ENCODE measurements around the gene DNAJA4. TPM values are rescaled to one million over a fixed set of nuclear protein-coding genes. Genes with fewer than 3 reads are reported as not detected.

DNAJA4 gene
- total RNA-seq, 2 donors from 2014 or later = 32.1 to 43.7 TPM

DNA sequence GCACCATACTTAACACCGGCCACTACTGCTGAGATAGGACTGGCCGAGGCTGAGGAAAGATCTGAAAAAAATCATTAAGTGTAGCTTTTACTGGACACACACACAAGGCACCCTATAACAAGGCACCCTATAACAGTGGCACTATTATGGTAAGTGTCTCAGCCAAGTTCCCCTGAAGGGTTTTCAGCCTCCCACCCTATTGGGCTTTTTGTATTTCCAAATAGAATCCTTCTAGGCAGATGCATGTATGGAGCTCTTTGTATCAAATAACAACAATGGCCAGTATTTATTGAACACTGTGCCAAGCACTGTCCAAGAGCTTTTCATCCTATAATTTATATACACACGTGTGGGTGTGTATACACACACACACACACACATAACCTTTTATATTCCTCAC, 6.7 kb upstream of the DNAJA4 start:
- TF ChIP-seq, protein P1, sequence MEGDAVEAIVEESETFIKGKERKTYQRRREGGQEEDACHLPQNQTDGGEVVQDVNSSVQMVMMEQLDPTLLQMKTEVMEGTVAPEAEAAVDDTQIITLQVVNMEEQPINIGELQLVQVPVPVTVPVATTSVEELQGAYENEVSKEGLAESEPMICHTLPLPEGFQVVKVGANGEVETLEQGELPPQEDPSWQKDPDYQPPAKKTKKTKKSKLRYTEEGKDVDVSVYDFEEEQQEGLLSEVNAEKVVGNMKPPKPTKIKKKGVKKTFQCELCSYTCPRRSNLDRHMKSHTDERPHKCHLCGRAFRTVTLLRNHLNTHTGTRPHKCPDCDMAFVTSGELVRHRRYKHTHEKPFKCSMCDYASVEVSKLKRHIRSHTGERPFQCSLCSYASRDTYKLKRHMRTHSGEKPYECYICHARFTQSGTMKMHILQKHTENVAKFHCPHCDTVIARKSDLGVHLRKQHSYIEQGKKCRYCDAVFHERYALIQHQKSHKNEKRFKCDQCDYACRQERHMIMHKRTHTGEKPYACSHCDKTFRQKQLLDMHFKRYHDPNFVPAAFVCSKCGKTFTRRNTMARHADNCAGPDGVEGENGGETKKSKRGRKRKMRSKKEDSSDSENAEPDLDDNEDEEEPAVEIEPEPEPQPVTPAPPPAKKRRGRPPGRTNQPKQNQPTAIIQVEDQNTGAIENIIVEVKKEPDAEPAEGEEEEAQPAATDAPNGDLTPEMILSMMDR (IDR thresholded peaks at IDR 0.05) = no peak
- TF ChIP-seq POLR2AphosphoS5 (IDR thresholded peaks at IDR 0.05) (no peak), POLR2A (IDR thresholded peaks at IDR 0.05) (no peak)

DNA sequence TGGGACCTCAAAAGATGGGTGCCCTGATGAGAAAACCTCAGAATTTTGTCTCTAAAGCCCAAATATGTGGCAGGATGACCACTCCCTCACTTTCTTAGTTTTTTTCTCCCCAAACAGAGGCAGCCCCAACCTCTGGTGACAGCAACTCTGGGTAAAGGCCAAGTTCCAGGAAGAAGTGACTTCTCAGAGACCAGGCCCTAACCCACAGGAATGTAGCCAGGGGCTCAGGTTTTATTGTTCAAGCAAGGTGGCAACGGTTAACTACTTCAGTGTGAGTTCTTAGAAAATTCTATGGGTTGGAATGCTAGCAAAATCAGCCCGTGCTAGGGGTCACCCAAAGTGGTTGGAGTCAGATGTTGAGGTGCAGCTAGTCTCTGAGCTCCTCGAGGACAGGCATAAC, 5.1 kb upstream of the DNAJA4 start:
- intact Hi-C loops (cut with DNase I) = no loop called here
- 58% methylated on average over 3 of the region's 3 CpGs for WGBS

More for the DNA sequence above, 6.7 kb upstream of the DNAJA4 start:
- Histone ChIP-seq H3K27ac (no peak overlapping the region), H3K27me3 (replicated peaks; ENCODE audit: insufficient read depth) (no peaks in the 10 kb centered on the region), H3K9me3 (no peaks in the 10 kb centered on the region), H3K4me3 (no peak overlapping the region), H3K4me1 (replicated peaks) (no peaks in the 10 kb centered on the region), H3K36me3 (no peaks in the 10 kb centered on the region)
- intact Hi-C loops (cut with DNase I) = no loop called here
- WGBS = 57% methylated on average over 3 of the region's 3 CpGs
- DNase-seq (ENCODE audit: low spot score) = no peak

DNA sequence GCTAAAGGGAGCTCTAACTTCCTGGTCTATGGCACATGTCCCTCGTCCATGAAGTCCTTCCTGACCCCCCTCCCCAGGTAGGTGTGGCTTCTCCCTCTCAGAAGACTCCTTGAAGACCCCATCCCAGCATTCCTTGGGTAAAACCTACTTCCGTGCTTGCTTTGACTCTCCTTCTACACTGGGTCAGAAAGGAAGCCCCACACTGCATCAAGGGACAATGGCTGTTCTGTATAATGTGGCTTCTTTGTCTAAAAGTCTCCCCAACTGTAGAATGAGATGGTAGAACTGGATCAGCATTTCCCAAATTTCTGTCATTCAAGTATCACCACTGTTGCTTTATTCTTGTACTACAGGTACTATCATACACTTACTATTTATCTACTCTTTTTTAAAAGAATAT, 3.9 kb upstream of the DNAJA4 start:
- Histone ChIP-seq H3K4me3 (no peak overlapping the region), H3K9me3 (no peaks in the 10 kb centered on the region), H3K27ac (peak overlapping the region in 1 of 2 donors; percentile 26), H3K36me3 (no peaks in the 10 kb centered on the region), H3K4me1 (replicated peaks) (no peaks in the 10 kb centered on the region), H3K27me3 (replicated peaks; ENCODE audit: insufficient read depth) (no peaks in the 10 kb centered on the region)
- intact Hi-C loops (cut with DNase I) = no loop called here
- no peak for DNase-seq (ENCODE audit: low spot score)
- 58% methylated on average over 2 of the region's 2 CpGs for WGBS
- TF ChIP-seq, protein P1 (IDR thresholded peaks at IDR 0.05) = no peak
- TF ChIP-seq POLR2A (IDR thresholded peaks at IDR 0.05) (no peak), POLR2AphosphoS5 (IDR thresholded peaks at IDR 0.05) (no peak)

More for the DNA sequence above, 5.1 kb upstream of the DNAJA4 start:
- H3K27me3 ChIP-seq (replicated peaks; ENCODE audit: insufficient read depth) = no peaks in the 10 kb centered on the region
- no peak for DNase-seq (ENCODE audit: low spot score)
- H3K9me3 ChIP-seq = no peaks in the 10 kb centered on the region
- TF ChIP-seq, protein P1 (IDR thresholded peaks at IDR 0.05) = no peak
- no peak for TF ChIP-seq POLR2AphosphoS5 (IDR thresholded peaks at IDR 0.05)
- TF ChIP-seq POLR2A (IDR thresholded peaks at IDR 0.05) = no peak
- no peaks in the 10 kb centered on the region for H3K36me3 ChIP-seq
- no peak overlapping the region for H3K4me3 ChIP-seq
- no peak overlapping the region for H3K27ac ChIP-seq
- no peaks in the 10 kb centered on the region for H3K4me1 ChIP-seq (replicated peaks)

DNA sequence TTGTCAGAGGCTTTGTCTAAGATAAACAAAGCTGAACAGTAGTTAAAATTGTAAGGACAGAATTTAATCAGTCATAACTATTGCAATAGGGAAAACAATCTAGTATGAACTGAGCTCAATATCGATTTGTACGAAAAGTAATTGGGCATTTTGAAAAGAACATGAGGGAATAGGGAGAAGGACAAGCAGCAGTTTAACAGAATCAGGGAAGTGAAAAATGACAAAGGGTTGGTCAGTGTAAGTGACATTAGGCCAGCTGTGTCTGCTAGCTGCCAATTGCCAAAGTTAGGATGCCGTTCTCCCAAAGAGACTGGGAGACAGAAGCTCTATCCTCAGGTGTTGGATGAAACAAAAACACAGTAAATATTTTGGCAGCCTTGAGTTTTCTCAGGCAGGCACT, 3.3 kb upstream of the DNAJA4 start:
- DNase-seq (ENCODE audit: low spot score) = no peak
- Histone ChIP-seq H3K4me3 (no peak overlapping the region), H3K9me3 (no peaks in the 10 kb centered on the region), H3K27ac (peak overlapping the region; percentile 10 to 26), H3K4me1 (replicated peaks) (no peaks in the 10 kb centered on the region), H3K36me3 (no peaks in the 10 kb centered on the region), H3K27me3 (replicated peaks; ENCODE audit: insufficient read depth) (no peaks in the 10 kb centered on the region)
- TF ChIP-seq, protein P1 (IDR thresholded peaks at IDR 0.05) = no peak
- TF ChIP-seq POLR2A (IDR thresholded peaks at IDR 0.05) (no peak), POLR2AphosphoS5 (IDR thresholded peaks at IDR 0.05) (no peak)
- 54% methylated on average over 3 of the region's 3 CpGs for WGBS
- intact Hi-C loops (cut with DNase I) = no loop called here

DNA sequence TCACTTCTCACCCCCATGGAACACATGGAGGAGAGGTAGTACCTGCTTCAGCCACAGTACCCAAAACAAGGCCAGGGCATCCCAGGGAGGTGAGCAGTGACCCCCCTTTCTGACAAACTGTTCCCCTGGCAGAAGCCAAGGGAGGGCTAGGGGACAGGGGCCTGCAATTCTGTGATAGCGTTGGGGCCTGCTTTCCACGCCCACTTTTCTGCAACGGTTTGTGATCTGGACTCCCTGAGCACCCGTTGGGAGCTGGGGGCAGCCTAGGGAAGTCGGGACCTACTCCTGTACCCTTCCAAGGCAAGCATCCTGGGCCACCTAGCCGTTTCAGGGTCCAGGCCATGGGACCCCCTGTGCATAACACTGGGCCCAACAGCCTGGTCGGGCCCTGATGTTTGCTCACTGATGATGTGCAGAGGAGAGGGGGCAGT, 996 bp upstream of the DNAJA4 start:
- H3K27me3 ChIP-seq (replicated peaks; ENCODE audit: insufficient read depth) = no peaks in the 10 kb centered on the region
- intact Hi-C loops (cut with DNase I) = no loop called here
- no peaks in the 10 kb centered on the region for H3K9me3 ChIP-seq
- no peaks in the 10 kb centered on the region for H3K36me3 ChIP-seq
- peak overlapping the region in 1 of 2 donors; percentile 90 for H3K27ac ChIP-seq
- no peak overlapping the region for H3K4me3 ChIP-seq
- peaks cover 3% of the 10 kb centered on the region for H3K4me1 ChIP-seq (replicated peaks)
- no peak for DNase-seq (ENCODE audit: low spot score)
- 93% methylated on average over 7 of the region's 7 CpGs for WGBS
- TF ChIP-seq POLR2A (IDR thresholded peaks at IDR 0.05) = no peak
- no peak for TF ChIP-seq POLR2AphosphoS5 (IDR thresholded peaks at IDR 0.05)
- TF ChIP-seq, protein P1 (IDR thresholded peaks at IDR 0.05) = no peak
